Esophagus (tissue), 2 donors: ENCODE results near the gene TMEM131. TPM values are rescaled to one million over a fixed set of nuclear protein-coding genes. Genes with fewer than 3 reads are reported as not detected.

Experiments
- H3K27ac ChIP-seq, 2 donors: one replicate each; pipeline ENCODE4 v1.5.1; 2013; ENCODE audit warnings: low read depth in 2 of 2, mild to moderate bottlenecking in 2 of 2, inconsistent platforms in 1 of 2, low read length in 1 of 2, moderate library complexity in 1 of 2
- H3K27me3 ChIP-seq, 2 donors: one replicate each; pipeline ENCODE4 v1.6.1; 2013; ENCODE audit warnings: low read length in 2 of 2, control low read depth in 1 of 2, mild to moderate bottlenecking in 1 of 2; ENCODE audit not compliant: insufficient read depth in 2 of 2, control insufficient read depth in 1 of 2
- H3K36me3 ChIP-seq, 2 donors: one replicate each; pipeline ENCODE4 v1.6.1; 2013; ENCODE audit warnings: low read length in 1 of 2; ENCODE audit not compliant: control insufficient read depth in 2 of 2, insufficient read depth in 2 of 2
- H3K4me1 ChIP-seq, 2 donors: one replicate each; pipeline ENCODE4 v1.6.1; 2013; ENCODE audit warnings: low read length in 1 of 2; ENCODE audit not compliant: control insufficient read depth in 2 of 2, insufficient read depth in 2 of 2
- H3K4me3 ChIP-seq, 2 donors: one replicate each; pipeline ENCODE4 v1.5.1; 2013; ENCODE audit warnings: low read length in 2 of 2, mild to moderate bottlenecking in 2 of 2, low read depth in 1 of 2, moderate library complexity in 1 of 2
- H3K9me3 ChIP-seq, 2 donors: one replicate each; pipeline ENCODE4 v1.6.1; 2013; ENCODE audit warnings: mild to moderate bottlenecking in 2 of 2, low read depth in 1 of 2, low read length in 1 of 2, moderate library complexity in 1 of 2; ENCODE audit not compliant: control insufficient read depth in 2 of 2, insufficient read depth in 1 of 2
- WGBS, 2 donors: extraction: QIAGEN DNeasy Blood & Tissue Kit; methylation state at CpG; one replicate each; pipeline ENCODE4 v1.1.7; 2013; 5-methylcytosine and 5-hydroxymethylcytosine counted together
- polyA plus RNA-seq, 2 donors: library from polyadenylated mRNA; stranded (reverse); fragments of 200-250 nt; gene quantifications; one replicate each; pipeline ENCODE4 v1.2.3, GENCODE V29; 2013
- donor health status: healthy with polysubstance abuse.
- donor health status: Bipolar disorder and iron deficiency.

The TMEM131 gene
- polyA plus RNA-seq, 2 donors: 9.3 to 9.9 TPM

GRCh38 chr2:98009887-98010760, 14.4 kb upstream of the TMEM131 start:
- no peaks in the 10 kb centered on the region for H3K27me3 ChIP-seq
- H3K27ac ChIP-seq: no peak overlapping the region
- no peak overlapping the region for H3K4me3 ChIP-seq
- peaks cover 0 to 3% of the 10 kb centered on the region in 2 donors for H3K4me1 ChIP-seq
- 85% methylated on average over 10 of the region's 10 CpGs for WGBS, 2 donors
- no peaks in the 10 kb centered on the region for H3K9me3 ChIP-seq
- no peaks in the 10 kb centered on the region for H3K36me3 ChIP-seq

- 77 to 78% methylated on average over 3 of the region's 3 CpGs for WGBS, 2 donors
- H3K4me3 ChIP-seq: no peak overlapping the region
- no peaks in the 10 kb centered on the region for H3K36me3 ChIP-seq
- no peak overlapping the region for H3K27ac ChIP-seq
- no peaks in the 10 kb centered on the region for H3K9me3 ChIP-seq
- no peaks in the 10 kb centered on the region for H3K27me3 ChIP-seq
- peaks cover 0 to 3% of the 10 kb centered on the region in 2 donors for H3K4me1 ChIP-seq
These were observed 12.7 kb upstream of the TMEM131 start for GRCh38 chr2:98008415-98008814.

DNA sequence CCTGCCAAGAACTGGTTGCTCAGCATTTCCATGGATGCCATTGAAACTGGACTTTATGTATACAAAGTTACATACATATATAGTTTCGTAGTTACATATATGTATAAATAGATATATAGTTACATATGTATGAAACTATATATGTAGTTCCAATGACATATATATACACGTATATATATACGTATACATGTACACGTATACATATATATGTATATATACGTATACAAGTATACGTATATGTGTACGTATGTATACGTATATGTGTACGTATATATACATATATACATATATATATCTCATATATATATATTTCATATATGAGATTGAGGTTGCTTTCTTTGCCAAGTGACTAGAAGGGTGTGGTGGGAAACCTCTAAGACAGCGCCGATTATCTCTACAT, 10.6 kb upstream of the TMEM131 start:
- no peaks in the 10 kb centered on the region for H3K36me3 ChIP-seq
- H3K4me1 ChIP-seq: peaks cover 0 to 3% of the 10 kb centered on the region in 2 donors
- no peaks in the 10 kb centered on the region for H3K9me3 ChIP-seq
- H3K27ac ChIP-seq: no peak overlapping the region
- H3K4me3 ChIP-seq: no peak overlapping the region
- no peaks in the 10 kb centered on the region for H3K27me3 ChIP-seq
- 93 to 95% methylated on average over 11 of the region's 11 CpGs for WGBS, 2 donors

- Histone ChIP-seq H3K4me3 (no peak overlapping the region), H3K27ac (no peak overlapping the region), H3K36me3 (no peaks in the 10 kb centered on the region), H3K4me1 (peaks cover 0 to 3% of the 10 kb centered on the region in 2 donors), H3K27me3 (no peaks in the 10 kb centered on the region), H3K9me3 (no peaks in the 10 kb centered on the region)
- 95% methylated on average over 3 of the region's 3 CpGs for WGBS, 2 donors
These were observed 8.9 kb upstream of the TMEM131 start for GRCh38 chr2:98004613-98005012.

DNA sequence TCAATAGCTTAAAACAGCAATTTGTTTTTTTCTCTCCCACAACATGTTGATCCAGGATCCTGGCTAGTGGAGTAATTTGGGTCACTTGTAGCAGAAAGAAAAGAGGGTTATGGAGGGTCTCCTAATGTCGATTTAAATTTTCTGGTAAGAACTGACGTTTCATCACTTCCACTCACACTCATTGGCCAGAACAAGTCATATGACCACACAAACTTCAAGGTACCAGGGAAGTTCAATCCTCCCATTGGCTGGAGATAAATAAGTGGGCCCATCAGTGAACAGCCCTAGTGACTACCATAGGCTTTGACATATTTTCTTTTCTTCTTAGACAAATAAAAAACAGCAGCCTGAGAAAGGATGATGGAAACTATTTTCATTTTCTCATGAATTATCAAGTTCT, 8.3 kb upstream of the TMEM131 start:
- no peaks in the 10 kb centered on the region for H3K9me3 ChIP-seq
- no peaks in the 10 kb centered on the region for H3K36me3 ChIP-seq
- no peak overlapping the region for H3K4me3 ChIP-seq
- H3K27me3 ChIP-seq: no peaks in the 10 kb centered on the region
- H3K27ac ChIP-seq: no peak overlapping the region
- H3K4me1 ChIP-seq: peaks cover 0 to 3% of the 10 kb centered on the region in 2 donors
- WGBS, 2 donors: 82 to 93% methylated on average over 2 of the region's 2 CpGs

- 89% methylated on average over 3 of the region's 3 CpGs for WGBS, 2 donors
- Histone ChIP-seq H3K4me3 (no peak overlapping the region), H3K9me3 (no peaks in the 10 kb centered on the region), H3K36me3 (no peaks in the 10 kb centered on the region), H3K4me1 (peaks cover 0 to 3% of the 10 kb centered on the region in 2 donors), H3K27me3 (no peaks in the 10 kb centered on the region), H3K27ac (no peak overlapping the region)
These were observed 3.8 kb upstream of the TMEM131 start for GRCh38 chr2:97999536-97999935.

DNA sequence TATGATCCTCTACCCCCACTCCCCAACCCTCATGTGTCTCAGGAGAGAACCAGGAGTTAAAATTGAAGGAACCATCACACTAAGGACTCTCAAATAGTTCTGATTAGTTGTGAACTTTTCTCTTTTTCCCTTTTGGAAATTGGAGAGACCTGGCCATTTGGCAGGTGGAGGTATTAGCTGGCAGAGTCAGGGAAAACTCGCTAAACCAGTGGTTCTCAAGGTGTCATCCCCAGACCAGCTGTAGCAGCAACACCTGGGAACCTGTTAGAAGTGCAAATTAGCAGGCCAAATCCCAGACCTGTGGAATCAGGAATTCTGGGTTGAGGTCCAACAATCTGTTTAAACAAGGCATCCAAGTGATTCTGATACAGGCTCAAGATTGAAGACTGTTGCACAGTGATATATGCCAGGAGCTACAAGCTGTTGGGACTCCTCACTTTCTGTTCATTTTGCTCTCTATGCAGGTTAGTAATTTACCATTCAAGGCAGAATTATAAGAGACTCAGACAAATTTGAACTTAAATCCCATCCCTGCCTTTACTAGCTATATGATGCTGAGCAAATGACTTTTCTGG, 2.8 kb upstream of the TMEM131 start:
- Histone ChIP-seq H3K9me3 (no peaks in the 10 kb centered on the region), H3K4me3 (no peak overlapping the region), H3K36me3 (no peaks in the 10 kb centered on the region), H3K4me1 (peaks cover 0 to 3% of the 10 kb centered on the region in 2 donors), H3K27me3 (no peaks in the 10 kb centered on the region), H3K27ac (peak overlapping the region; percentile 48 to 54)
- WGBS, 2 donors: 36 to 70% methylated on average over 1 of the region's 1 CpG

- Histone ChIP-seq H3K27me3 (no peaks in the 10 kb centered on the region), H3K36me3 (no peaks in the 10 kb centered on the region), H3K4me3 (no peak overlapping the region), H3K4me1 (peaks cover 0 to 3% of the 10 kb centered on the region in 2 donors), H3K9me3 (no peaks in the 10 kb centered on the region), H3K27ac (peak overlapping the region; percentile 48 to 54)
- 54 to 66% methylated on average over 8 of the region's 8 CpGs for WGBS, 2 donors
These were observed 2.1 kb upstream of the TMEM131 start for GRCh38 chr2:97997784-97998392.

DNA sequence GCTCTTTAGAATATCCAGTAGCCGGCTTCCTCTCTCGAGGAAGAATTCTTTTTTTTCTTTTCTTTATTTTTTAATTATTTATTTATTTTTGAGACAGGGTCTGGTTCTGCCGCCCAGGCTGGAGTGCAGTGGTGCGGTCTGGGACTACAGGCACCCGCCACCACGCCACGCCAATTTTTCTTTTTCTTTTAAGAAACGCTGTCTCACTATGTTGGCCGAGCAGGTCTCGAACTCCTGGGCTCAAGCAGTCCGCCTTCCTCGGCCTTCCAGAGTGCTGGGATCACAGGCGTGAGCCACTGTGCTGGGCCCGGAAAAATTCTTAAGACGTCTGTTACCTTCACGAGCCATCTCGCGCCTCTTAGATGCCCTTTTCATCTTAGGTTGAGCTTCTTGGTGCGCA, 931 bp upstream of the TMEM131 start:
- H3K36me3 ChIP-seq: no peaks in the 10 kb centered on the region
- H3K9me3 ChIP-seq: no peaks in the 10 kb centered on the region
- peak overlapping the region; percentile 92 to 97 for H3K27ac ChIP-seq
- peaks cover 0 to 3% of the 10 kb centered on the region in 2 donors for H3K4me1 ChIP-seq
- peak overlapping the region; percentile 85 to 89 for H3K4me3 ChIP-seq
- no peaks in the 10 kb centered on the region for H3K27me3 ChIP-seq
- 87 to 91% methylated on average over 19 of the region's 19 CpGs for WGBS, 2 donors
